T-helper 17 cell (primary cell): Measurements from ENCODE around the gene AGO3. TPM values are rescaled to one million over a fixed set of nuclear protein-coding genes. Genes with fewer than 3 reads are reported as not detected.

ENCODE experiments used
- ATAC-seq: fragments of 150-1000 bp; cut with Tn5 transposase; 2 replicates; pipeline ENCODE4 v1.10.0; 2021; ENCODE audit warnings: mild to moderate bottlenecking, moderate library complexity
- DNase-seq, 3 donors: peaks; one replicate each; pipeline versions ENCODE4 v3.0.0 to v3.0.0-alpha.2; 2020 to 2021
- H3K9me3 ChIP-seq: one replicate; pipeline ENCODE4 v1.7.0; 2013; ENCODE audit warnings: low read length, mild to moderate bottlenecking; ENCODE audit not compliant: control insufficient read depth, poor library complexity, severe bottlenecking
- H3K27ac Mint-ChIP-seq: one replicate; pipeline ENCODE4 v1.8.0; 2022; ENCODE audit warnings: mild to moderate bottlenecking, moderate library complexity, mixed read lengths
- H3K27me3 Mint-ChIP-seq: one replicate; pipeline ENCODE4 v1.8.0; 2022; ENCODE audit warnings: mixed read lengths
- H3K36me3 Mint-ChIP-seq: one replicate; pipeline ENCODE4 v1.8.0; 2022; ENCODE audit warnings: low read depth, mixed read lengths
- H3K4me1 Mint-ChIP-seq: one replicate; pipeline ENCODE4 v1.8.0; 2022; ENCODE audit warnings: mild to moderate bottlenecking, mixed read lengths
- H3K4me3 Mint-ChIP-seq: one replicate; pipeline ENCODE4 v1.8.0; 2022; ENCODE audit warnings: mild to moderate bottlenecking, moderate library complexity, mixed read lengths
- total RNA-seq, 4 donors: library from RNA in 2 of 4; stranded (reverse) in 2 of 4; gene quantifications; one replicate each; pipeline ENCODE4 v1.2.3 and lab custom pipeline; 2022 to 2026

Gene AGO3
- total RNA-seq, 2 donors from 2014 or later = 30.4 to 33.0 TPM

GRCh38 chr1:36031441-36031840 is 100.5 kb downstream of the AGO3 start:
- peaks cover 13% of the 10 kb centered on the region for H3K36me3 Mint-ChIP-seq

GRCh38 chr1:36034692-36035091 is 103.8 kb downstream of the AGO3 start:
- ATAC-seq (no peak), DNase-seq (no peak)
- H3K36me3 Mint-ChIP-seq = peaks cover 13% of the 10 kb centered on the region
- no peaks in the 10 kb centered on the region for H3K9me3 ChIP-seq
- H3K27ac Mint-ChIP-seq = no peak overlapping the region
- H3K4me3 Mint-ChIP-seq = no peak overlapping the region
- H3K4me1 Mint-ChIP-seq = no peaks in the 10 kb centered on the region
- H3K27me3 Mint-ChIP-seq = no peaks in the 10 kb centered on the region

More at GRCh38 chr1:36031441-36031840, 100.5 kb downstream of the AGO3 start:
- H3K4me1 Mint-ChIP-seq = no peaks in the 10 kb centered on the region
- ATAC-seq = no peak
- no peak for DNase-seq
- H3K27ac Mint-ChIP-seq = peak overlapping the region; percentile 39
- H3K9me3 ChIP-seq = no peaks in the 10 kb centered on the region
- H3K4me3 Mint-ChIP-seq = no peak overlapping the region
- no peaks in the 10 kb centered on the region for H3K27me3 Mint-ChIP-seq

- no peak for ATAC-seq
- no peaks in the 10 kb centered on the region for H3K9me3 ChIP-seq
- DNase-seq = no peak
- Mint-ChIP-seq H3K4me1 (no peaks in the 10 kb centered on the region), H3K4me3 (no peak overlapping the region), H3K27ac (no peak overlapping the region), H3K27me3 (no peaks in the 10 kb centered on the region), H3K36me3 (peaks cover 13% of the 10 kb centered on the region)
Measured at GRCh38 chr1:36035154-36035553, 104.2 kb downstream of the AGO3 start.

- no peak for ATAC-seq
- peaks cover 5% of the 10 kb centered on the region for H3K36me3 Mint-ChIP-seq
- H3K4me1 Mint-ChIP-seq = no peaks in the 10 kb centered on the region
Measured at GRCh38 chr1:36040238-36040637, 109.3 kb downstream of the AGO3 start.

GRCh38 chr1:36051821-36052220 is 120.9 kb downstream of the AGO3 start:
- Mint-ChIP-seq H3K4me3 (no peak overlapping the region), H3K27ac (no peak overlapping the region), H3K27me3 (no peaks in the 10 kb centered on the region), H3K4me1 (no peaks in the 10 kb centered on the region), H3K36me3 (peaks cover 2% of the 10 kb centered on the region)
- no peaks in the 10 kb centered on the region for H3K9me3 ChIP-seq
- no peak for DNase-seq
- ATAC-seq = no peak

More at GRCh38 chr1:36040238-36040637, 109.3 kb downstream of the AGO3 start:
- H3K9me3 ChIP-seq = no peaks in the 10 kb centered on the region
- no peak for DNase-seq
- Mint-ChIP-seq H3K4me3 (no peak overlapping the region), H3K27me3 (no peaks in the 10 kb centered on the region), H3K27ac (no peak overlapping the region)

- no peaks in the 10 kb centered on the region for H3K4me1 Mint-ChIP-seq
- no peak overlapping the region for H3K27ac Mint-ChIP-seq
- no peaks in the 10 kb centered on the region for H3K27me3 Mint-ChIP-seq
- H3K4me3 Mint-ChIP-seq = no peak overlapping the region
- H3K9me3 ChIP-seq = no peaks in the 10 kb centered on the region
- DNase-seq (no peak), ATAC-seq (no peak)
- H3K36me3 Mint-ChIP-seq = peaks cover under 1% of the 10 kb centered on the region
Measured at GRCh38 chr1:36053978-36054377, 123.1 kb downstream of the AGO3 start.

GRCh38 chr1:36055706-36056105 is 124.8 kb downstream of the AGO3 start:
- ATAC-seq = no peak

GRCh38 chr1:36062315-36062714 is 131.4 kb downstream of the AGO3 start:
- no peak for DNase-seq
- no peak for ATAC-seq
- Mint-ChIP-seq H3K4me1 (no peaks in the 10 kb centered on the region), H3K27ac (no peak overlapping the region), H3K4me3 (no peak overlapping the region), H3K27me3 (no peaks in the 10 kb centered on the region), H3K36me3 (no peaks in the 10 kb centered on the region)
- no peaks in the 10 kb centered on the region for H3K9me3 ChIP-seq

More at GRCh38 chr1:36055706-36056105, 124.8 kb downstream of the AGO3 start:
- Mint-ChIP-seq H3K4me1 (no peaks in the 10 kb centered on the region), H3K27ac (no peak overlapping the region), H3K36me3 (no peaks in the 10 kb centered on the region), H3K4me3 (no peak overlapping the region), H3K27me3 (no peaks in the 10 kb centered on the region)
- no peak for DNase-seq
- no peaks in the 10 kb centered on the region for H3K9me3 ChIP-seq

- no peaks in the 10 kb centered on the region for H3K9me3 ChIP-seq
- DNase-seq = no peak
- Mint-ChIP-seq H3K36me3 (no peaks in the 10 kb centered on the region), H3K27ac (no peak overlapping the region), H3K4me3 (no peak overlapping the region), H3K27me3 (no peaks in the 10 kb centered on the region), H3K4me1 (no peaks in the 10 kb centered on the region)
- no peak for ATAC-seq
Measured at GRCh38 chr1:36067871-36068270, 137.0 kb downstream of the AGO3 start.

GRCh38 chr1:36068866-36069265 is 138.0 kb downstream of the AGO3 start:
- Mint-ChIP-seq H3K4me1 (no peaks in the 10 kb centered on the region), H3K27ac (no peak overlapping the region), H3K27me3 (no peaks in the 10 kb centered on the region), H3K4me3 (no peak overlapping the region), H3K36me3 (no peaks in the 10 kb centered on the region)
- H3K9me3 ChIP-seq = no peaks in the 10 kb centered on the region
- ATAC-seq = no peak
- no peak for DNase-seq

- no peaks in the 10 kb centered on the region for H3K4me1 Mint-ChIP-seq
- no peaks in the 10 kb centered on the region for H3K9me3 ChIP-seq
- H3K4me3 Mint-ChIP-seq = no peak overlapping the region
- ATAC-seq (no peak), DNase-seq (no peak)
- H3K27ac Mint-ChIP-seq = no peak overlapping the region
- H3K27me3 Mint-ChIP-seq = no peaks in the 10 kb centered on the region
- no peaks in the 10 kb centered on the region for H3K36me3 Mint-ChIP-seq
Measured at GRCh38 chr1:36070349-36070748, 139.4 kb downstream of the AGO3 start.

- Mint-ChIP-seq H3K27ac (no peak overlapping the region), H3K27me3 (peaks cover 4% of the 10 kb centered on the region), H3K4me1 (no peaks in the 10 kb centered on the region), H3K4me3 (no peak overlapping the region), H3K36me3 (no peaks in the 10 kb centered on the region)
- no peak for ATAC-seq
- no peaks in the 10 kb centered on the region for H3K9me3 ChIP-seq
- no peak for DNase-seq
Measured at GRCh38 chr1:36076979-36077573, 146.2 kb downstream of the AGO3 start.

GRCh38 chr1:36080236-36080635 is 149.3 kb downstream of the AGO3 start:
- Mint-ChIP-seq H3K36me3 (no peaks in the 10 kb centered on the region), H3K27ac (no peak overlapping the region), H3K27me3 (peaks cover 15% of the 10 kb centered on the region), H3K4me1 (peaks cover 2% of the 10 kb centered on the region), H3K4me3 (no peak overlapping the region)
- ATAC-seq = no peak
- DNase-seq = no peak
- no peaks in the 10 kb centered on the region for H3K9me3 ChIP-seq

GRCh38 chr1:36080801-36081200 is 149.9 kb downstream of the AGO3 start:
- Mint-ChIP-seq H3K4me3 (no peak overlapping the region), H3K27ac (no peak overlapping the region), H3K36me3 (no peaks in the 10 kb centered on the region), H3K27me3 (peaks cover 18% of the 10 kb centered on the region), H3K4me1 (peaks cover 2% of the 10 kb centered on the region)
- H3K9me3 ChIP-seq = no peaks in the 10 kb centered on the region
- ATAC-seq (no peak), DNase-seq (no peak)
